Trophoblast cell (in vitro differentiated cells and primary cell): ENCODE results near the gene TPX2.

ENCODE experiments used
- DNase-seq, 2 donors: peaks; one replicate each; pipeline ENCODE4 v3.0.0-alpha.2; 2016
- H2AFZ ChIP-seq: 2 replicates; pipeline ENCODE4 v1.6.1; 2013; ENCODE audit warnings: low read length, moderate library complexity, mild to moderate bottlenecking; ENCODE audit not compliant: insufficient read depth, poor library complexity
- H2AK5ac ChIP-seq: 2 replicates; pipeline ENCODE4 v1.6.1; 2013; ENCODE audit warnings: mild to moderate bottlenecking, low read length
- H2BK120ac ChIP-seq: 2 replicates; pipeline ENCODE4 v1.6.1; 2013; ENCODE audit warnings: low read length, mild to moderate bottlenecking, moderate library complexity; ENCODE audit not compliant: insufficient read depth, poor library complexity
- H2BK12ac ChIP-seq: 2 replicates; pipeline ENCODE4 v1.6.1; 2013; ENCODE audit warnings: mild to moderate bottlenecking, low read length, moderate library complexity
- H2BK5ac ChIP-seq: 2 replicates; pipeline ENCODE4 v1.6.1; 2013; ENCODE audit warnings: low read length, low read depth, moderate library complexity, mild to moderate bottlenecking; ENCODE audit not compliant: poor library complexity
- H3K14ac ChIP-seq: 2 replicates; pipeline ENCODE4 v1.6.1; 2013; ENCODE audit warnings: mild to moderate bottlenecking, low read length
- H3K18ac ChIP-seq: 2 replicates; pipeline ENCODE4 v1.6.1; 2013; ENCODE audit warnings: mild to moderate bottlenecking, low read length
- H3K23ac ChIP-seq: 2 replicates; pipeline ENCODE4 v1.6.1; 2013; ENCODE audit warnings: low read length
- H3K27ac ChIP-seq: 2 replicates; pipeline ENCODE4 v1.5.1; 2013; ENCODE audit warnings: low read depth, mild to moderate bottlenecking, inconsistent platforms, low read length, moderate library complexity
- H3K27me3 ChIP-seq: 2 replicates; pipeline ENCODE4 v1.6.1; 2013; ENCODE audit warnings: inconsistent platforms, mild to moderate bottlenecking, low read length, moderate library complexity; ENCODE audit not compliant: insufficient read depth
- H3K36me3 ChIP-seq, 2 experiments: 1 replicate in 1 of 2; 2 replicates in 1 of 2; pipeline ENCODE4 v1.6.1; 2013; ENCODE audit warnings: low read length in 2 of 2, mild to moderate bottlenecking in 2 of 2, moderate library complexity in 1 of 2; ENCODE audit not compliant: insufficient read depth in 2 of 2, control insufficient read depth in 1 of 2
- H3K4ac ChIP-seq: 2 replicates; pipeline ENCODE4 v1.6.1; 2013; ENCODE audit warnings: low read depth, mild to moderate bottlenecking, low read length, moderate library complexity
- H3K4me1 ChIP-seq, 2 experiments: 1 replicate in 1 of 2; 2 replicates in 1 of 2; pipeline ENCODE4 v1.6.1; 2013; ENCODE audit warnings: low read length in 2 of 2, mild to moderate bottlenecking in 2 of 2, moderate library complexity in 1 of 2; ENCODE audit not compliant: insufficient read depth in 2 of 2, control insufficient read depth in 1 of 2
- H3K4me2 ChIP-seq: 2 replicates; pipeline ENCODE4 v1.6.1; 2013; ENCODE audit warnings: inconsistent platforms, mild to moderate bottlenecking, low read length, moderate library complexity
- H3K4me3 ChIP-seq: 2 replicates; pipeline ENCODE4 v1.5.1; 2013; ENCODE audit warnings: mild to moderate bottlenecking, low read depth, low read length, inconsistent platforms
- H3K79me1 ChIP-seq: one replicate; pipeline ENCODE4 v1.6.1; 2013; ENCODE audit warnings: low read length
- H3K79me2 ChIP-seq: 2 replicates; pipeline ENCODE4 v1.6.1; 2013; ENCODE audit warnings: low read length, mild to moderate bottlenecking; ENCODE audit not compliant: control insufficient read depth, insufficient read depth, poor library complexity
- H3K9ac ChIP-seq: 2 replicates; pipeline ENCODE4 v1.6.1; 2013; ENCODE audit warnings: mild to moderate bottlenecking, low read length
- H3K9me3 ChIP-seq: 2 replicates; pipeline ENCODE4 v1.6.1; 2013; ENCODE audit warnings: low read depth, mild to moderate bottlenecking, control low read depth, inconsistent platforms, low read length; ENCODE audit not compliant: insufficient read depth
- H4K12ac ChIP-seq: 2 replicates; pipeline ENCODE4 v1.6.1; 2013; ENCODE audit warnings: low read depth, mild to moderate bottlenecking, low read length, moderate library complexity
- H4K8ac ChIP-seq: 2 replicates; pipeline ENCODE4 v1.6.1; 2013; ENCODE audit warnings: low read depth, mild to moderate bottlenecking, low read length, moderate library complexity
- H4K91ac ChIP-seq: one replicate; pipeline ENCODE4 v1.6.1; 2013; ENCODE audit warnings: low read depth, mild to moderate bottlenecking, low read length, moderate library complexity
- WGBS: extraction: QIAGEN DNeasy Blood & Tissue Kit; methylation state at CpG from one replicate; pipeline ENCODE4 v1.1.7; 2013; ENCODE audit warnings: missing lambda C conversion rate; ENCODE audit not compliant: insufficient read length, insufficient coverage; ENCODE audit errors: extremely low coverage; 5-methylcytosine and 5-hydroxymethylcytosine counted together

The TPX2 gene

GRCh38 chr20:31837896-31838397, 98.9 kb downstream of the TPX2 start:
- no peak overlapping the region for H4K91ac ChIP-seq

DNA sequence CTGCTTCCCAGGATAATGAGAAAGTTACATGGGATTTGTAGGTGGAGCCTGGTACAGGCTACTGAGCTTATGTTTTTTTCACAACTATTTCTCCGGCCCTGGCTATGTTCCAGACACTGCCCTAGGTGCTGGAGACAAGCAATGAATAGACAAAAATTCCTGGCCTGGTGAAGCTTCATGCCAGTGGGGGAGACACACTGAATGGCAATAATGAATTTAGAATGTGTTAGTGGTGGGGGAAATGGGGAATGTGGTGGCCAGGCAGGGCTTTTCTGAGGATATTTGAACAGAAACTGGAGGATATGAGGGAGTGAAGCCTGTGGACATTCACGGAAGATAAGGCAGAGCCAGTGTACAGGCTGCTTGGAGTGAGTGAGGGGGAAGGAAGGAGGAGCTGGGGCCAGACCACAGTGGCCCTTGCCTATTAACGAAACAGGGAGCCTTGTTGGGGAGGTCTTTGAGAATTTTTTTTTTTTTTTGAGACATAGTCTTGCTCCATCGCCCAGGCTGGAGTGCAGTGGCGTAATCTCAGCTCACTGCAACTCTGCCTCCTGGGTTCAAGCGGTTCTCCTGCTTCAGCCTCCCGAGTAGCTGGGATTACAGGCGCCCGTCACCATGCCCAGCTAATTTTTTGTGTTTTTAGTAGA, 99.7 kb downstream of the TPX2 start:
- Histone ChIP-seq H3K14ac (no peak overlapping the region), H4K12ac (no peak overlapping the region), H3K27me3 (no peaks in the 10 kb centered on the region), H3K9ac (no peak overlapping the region), H2AK5ac (no peak overlapping the region), H3K4me3 (no peak overlapping the region), H3K4me2 (no peak overlapping the region), H3K4me1 (peaks cover 32 to 46% of the 10 kb centered on the region in 2 experiments), H2AFZ (no peak overlapping the region), H3K27ac (no peak overlapping the region), H2BK120ac (no peak overlapping the region), H2BK12ac (no peak overlapping the region), H2BK5ac (no peak overlapping the region), H4K91ac (no peak overlapping the region), H3K79me2 (no peaks in the 10 kb centered on the region), H3K79me1 (no peaks in the 10 kb centered on the region), H3K18ac (no peak overlapping the region), H3K23ac (no peak overlapping the region), H4K8ac (no peak overlapping the region), H3K4ac (no peak overlapping the region), H3K9me3 (no peaks in the 10 kb centered on the region), H3K36me3 (no peaks in the 10 kb centered on the region)
- no peak for DNase-seq
- no CpG with 5 or more reads among the region's 9 CpGs for WGBS

More at GRCh38 chr20:31837896-31838397, 98.9 kb downstream of the TPX2 start:
- Histone ChIP-seq H2BK5ac (no peak overlapping the region), H3K14ac (no peak overlapping the region), H3K79me2 (no peaks in the 10 kb centered on the region), H4K8ac (no peak overlapping the region), H3K4ac (no peak overlapping the region), H3K36me3 (no peaks in the 10 kb centered on the region), H3K9ac (no peak overlapping the region), H3K18ac (no peak overlapping the region), H2BK12ac (no peak overlapping the region), H3K9me3 (no peaks in the 10 kb centered on the region), H3K27me3 (no peaks in the 10 kb centered on the region), H3K23ac (no peak overlapping the region), H2BK120ac (no peak overlapping the region), H4K12ac (no peak overlapping the region), H2AK5ac (no peak overlapping the region), H3K27ac (no peak overlapping the region), H3K4me3 (no peak overlapping the region), H3K4me1 (peaks cover 26 to 41% of the 10 kb centered on the region in 2 experiments), H3K79me1 (no peaks in the 10 kb centered on the region), H2AFZ (no peak overlapping the region), H3K4me2 (no peak overlapping the region)
- no peak for DNase-seq
- WGBS, result no CpG with 5 or more reads among the region's 3 CpGs

GRCh38 chr20:31839782-31840487, 100.8 kb downstream of the TPX2 start:
- Histone ChIP-seq H3K9me3 (no peaks in the 10 kb centered on the region), H2AFZ (no peak overlapping the region), H3K23ac (no peak overlapping the region), H3K9ac (no peak overlapping the region), H3K79me2 (no peaks in the 10 kb centered on the region), H3K36me3 (no peaks in the 10 kb centered on the region), H3K79me1 (no peaks in the 10 kb centered on the region), H3K27me3 (no peaks in the 10 kb centered on the region), H3K14ac (no peak overlapping the region), H4K12ac (no peak overlapping the region), H2BK120ac (no peak overlapping the region), H2BK5ac (no peak overlapping the region), H4K91ac (no peak overlapping the region), H3K4ac (no peak overlapping the region), H3K4me3 (no peak overlapping the region), H2BK12ac (no peak overlapping the region), H4K8ac (no peak overlapping the region), H3K27ac (no peak overlapping the region), H2AK5ac (no peak overlapping the region), H3K4me1 (peaks cover 32 to 46% of the 10 kb centered on the region in 2 experiments), H3K18ac (no peak overlapping the region), H3K4me2 (no peak overlapping the region)
- WGBS, result no CpG with 5 or more reads among the region's 5 CpGs
- no peak for DNase-seq

DNA sequence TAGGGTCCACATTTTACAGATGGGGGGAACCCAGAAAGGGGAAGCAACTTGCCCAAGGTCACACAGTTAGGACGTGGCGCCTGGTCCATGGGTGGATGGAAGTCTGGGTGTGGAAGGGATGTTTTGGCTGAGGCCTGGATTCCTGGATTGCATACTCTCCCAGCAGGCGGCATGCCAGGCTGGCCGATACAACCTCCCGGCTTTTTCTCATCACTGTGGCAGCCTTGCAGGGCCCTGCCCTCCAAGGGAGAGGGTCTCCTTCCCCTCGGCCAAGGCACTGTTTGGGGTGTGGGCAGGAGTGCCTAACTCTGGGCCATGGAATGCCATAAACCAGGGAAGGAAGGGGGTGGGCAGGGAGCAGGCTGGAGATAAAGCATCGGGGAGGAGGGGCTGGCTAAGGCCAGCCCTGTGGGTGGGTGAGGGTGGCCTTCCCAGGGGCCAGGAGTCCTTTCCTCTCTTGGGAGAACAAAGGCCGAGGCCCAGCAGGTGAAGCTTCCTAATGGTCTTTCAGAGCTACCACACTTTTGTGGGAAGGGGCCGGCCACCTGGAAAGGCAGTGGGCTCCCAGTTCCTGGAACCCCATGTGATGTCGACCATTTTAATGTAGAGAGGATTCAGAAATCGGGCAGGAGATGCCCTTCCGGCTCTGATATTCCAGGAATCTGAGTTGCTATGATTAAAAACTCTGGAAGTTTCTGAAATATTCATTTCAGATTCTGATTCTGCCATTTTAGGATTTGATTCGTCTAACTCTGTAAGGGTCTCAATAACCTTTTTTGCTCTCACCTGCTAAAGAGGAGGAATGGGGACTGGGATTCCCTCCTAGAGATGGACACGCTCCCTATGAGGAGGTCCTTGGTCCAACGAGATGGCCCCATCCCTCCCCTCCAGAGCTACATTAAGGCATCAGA, 102.1 kb downstream of the TPX2 start:
- no peak for DNase-seq
- Histone ChIP-seq H4K8ac (no peak overlapping the region), H3K27me3 (no peaks in the 10 kb centered on the region), H3K23ac (no peak overlapping the region), H2AFZ (no peak overlapping the region), H3K4me2 (no peak overlapping the region), H3K9me3 (no peaks in the 10 kb centered on the region), H2AK5ac (no peak overlapping the region), H3K36me3 (no peaks in the 10 kb centered on the region), H3K4me3 (no peak overlapping the region), H3K14ac (no peak overlapping the region), H2BK5ac (no peak overlapping the region), H3K79me2 (no peaks in the 10 kb centered on the region), H4K91ac (peak overlapping the region; percentile 17), H3K79me1 (no peaks in the 10 kb centered on the region), H3K18ac (no peak overlapping the region), H2BK120ac (no peak overlapping the region), H3K4ac (no peak overlapping the region), H3K9ac (no peak overlapping the region), H2BK12ac (no peak overlapping the region), H3K27ac (no peak overlapping the region), H4K12ac (no peak overlapping the region), H3K4me1 (peaks cover 26 to 43% of the 10 kb centered on the region in 2 experiments)
- WGBS, result no CpG with 5 or more reads among the region's 15 CpGs
